Muscle layer of colon (tissue), 2 donors: ENCODE data around the gene OR8G1.
"Not testable (repeated sequence)": the region's sequence is repeated elsewhere in the genome, so short reads cannot be mapped to it uniquely, and the experiment has no call there.

Experiments
- H3K27ac ChIP-seq: one replicate; pipeline ENCODE4 v1.7.0; 2013; ENCODE audit warnings: low read depth, mild to moderate bottlenecking, low read length, moderate library complexity
- H3K27me3 ChIP-seq, 2 donors: one replicate each; pipeline ENCODE4 v1.7.0; 2013; ENCODE audit warnings: low read length in 2 of 2, mild to moderate bottlenecking in 2 of 2; ENCODE audit not compliant: insufficient read depth in 2 of 2, control insufficient read depth in 1 of 2
- H3K36me3 ChIP-seq: one replicate; pipeline ENCODE4 v1.7.0; 2013; ENCODE audit warnings: mild to moderate bottlenecking, low read length; ENCODE audit not compliant: insufficient read depth
- H3K4me1 ChIP-seq: one replicate; pipeline ENCODE4 v1.7.0; 2013; ENCODE audit warnings: mild to moderate bottlenecking, low read length; ENCODE audit not compliant: insufficient read depth
- H3K4me3 ChIP-seq, 2 donors: one replicate each; pipeline ENCODE4 v1.7.0; 2013; ENCODE audit warnings: low read length in 2 of 2, low read depth in 1 of 2, mild to moderate bottlenecking in 1 of 2, moderate library complexity in 1 of 2
- H3K9ac ChIP-seq: one replicate; pipeline ENCODE4 v1.7.0; 2013; ENCODE audit warnings: low read length
- H3K9me3 ChIP-seq: one replicate; pipeline ENCODE4 v1.7.0; 2013; ENCODE audit warnings: mild to moderate bottlenecking, low read length
- donor health status: abdominal sarcoma.
- donor health status: Adenocarcinoma of cecum.

OR8G1 gene

GRCh38 chr11:124249869-124250268 lies 9.0 kb downstream of the OR8G1 start:
- not testable (repeated sequence) for H3K27me3 ChIP-seq, H3K9me3 ChIP-seq, H3K9ac ChIP-seq, H3K27ac ChIP-seq, H3K4me1 ChIP-seq, H3K4me3 ChIP-seq, H3K36me3 ChIP-seq

DNA sequence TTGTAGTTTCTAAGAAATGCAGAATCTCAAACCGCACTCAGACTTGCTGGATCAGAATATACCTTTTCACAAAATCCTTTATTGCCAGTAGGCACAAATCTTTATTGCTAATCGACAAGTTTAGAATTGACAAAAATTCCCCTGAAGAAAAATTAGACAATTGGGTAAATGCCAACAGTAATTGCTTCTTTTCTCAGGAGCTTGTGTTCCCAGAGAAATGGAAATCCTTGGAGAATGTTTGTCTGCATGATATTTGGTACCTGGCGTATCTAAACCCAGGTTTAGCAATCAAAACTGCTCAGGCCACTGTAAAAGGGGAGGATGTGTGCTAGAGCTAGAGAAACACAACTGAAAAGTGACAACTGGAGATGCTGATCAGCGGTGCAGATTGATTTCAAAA lies 15.2 kb downstream of the OR8G1 start, which contains the start of gene OR8G5:
OR8G5 (plus strand) TSS at position 301 of the 400 bp plus-strand sequence. CDS start 8,556 bp downstream, outside the sequence.
- Histone ChIP-seq H3K4me1 (no peaks in the 10 kb centered on the region), H3K27ac (no peak within 1 kb of the TSS), H3K36me3 (no peaks in the 10 kb centered on the region), H3K27me3 (no peaks in the 10 kb centered on the region), H3K4me3 (no peak within 1 kb of the TSS), H3K9me3 (no peaks in the 10 kb centered on the region), H3K9ac (no peak within 1 kb of the TSS)

GRCh38 chr11:124265041-124265440 lies 24.1 kb downstream of the OR8G1 start:
- H3K9me3 ChIP-seq, H3K36me3 ChIP-seq, H3K27me3 ChIP-seq, H3K27ac ChIP-seq, H3K9ac ChIP-seq, H3K4me1 ChIP-seq, H3K4me3 ChIP-seq: not testable (repeated sequence)

GRCh38 chr11:124270886-124271285 lies 30.0 kb downstream of the OR8G1 start:
- H3K27me3 ChIP-seq, H3K4me1 ChIP-seq, H3K27ac ChIP-seq, H3K36me3 ChIP-seq, H3K9ac ChIP-seq, H3K9me3 ChIP-seq, H3K4me3 ChIP-seq: not testable (repeated sequence)

DNA sequence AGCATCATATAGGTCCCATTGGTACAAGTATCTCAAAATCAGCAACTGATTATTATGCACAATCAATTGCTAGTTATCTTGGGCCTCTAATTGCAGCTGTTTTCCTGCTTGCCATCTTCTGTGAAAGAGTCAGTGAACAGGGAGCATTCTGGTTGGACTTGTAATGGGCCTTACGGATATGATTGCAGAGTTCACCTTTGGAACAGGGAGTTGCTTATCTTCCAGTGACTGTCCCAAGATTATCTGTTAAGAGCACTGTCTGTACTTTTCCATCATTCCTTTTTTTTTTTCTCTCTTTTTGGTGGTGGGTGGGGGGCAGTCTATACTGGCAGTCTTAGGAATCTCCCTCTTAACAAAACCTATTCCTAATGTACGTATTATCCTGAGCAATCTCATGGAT lies 33.1 kb downstream of the OR8G1 start:
- no peak overlapping the region for H3K27ac ChIP-seq
- no peaks in the 10 kb centered on the region for H3K9me3 ChIP-seq
- no peaks in the 10 kb centered on the region for H3K27me3 ChIP-seq
- H3K9ac ChIP-seq: no peak overlapping the region
- no peaks in the 10 kb centered on the region for H3K4me1 ChIP-seq
- no peaks in the 10 kb centered on the region for H3K36me3 ChIP-seq
- H3K4me3 ChIP-seq: no peak overlapping the region

DNA sequence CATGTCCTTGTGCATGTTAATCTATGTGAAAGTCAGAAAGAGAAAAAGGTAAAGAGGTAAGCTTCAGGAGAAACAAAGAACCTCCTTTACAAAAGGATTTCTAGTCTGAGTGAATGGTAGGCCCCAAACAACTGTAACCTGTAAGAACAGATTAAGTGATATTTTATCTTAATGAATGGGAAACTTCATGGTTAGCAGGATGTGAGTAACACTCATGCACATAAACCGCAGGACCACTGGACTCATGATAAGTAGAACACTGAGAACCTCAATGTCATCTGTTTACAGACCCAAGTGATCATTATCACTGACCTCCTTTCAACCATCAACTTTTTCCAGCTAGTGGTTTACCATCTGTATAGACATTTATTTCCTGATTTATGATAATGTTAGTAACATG lies 35.2 kb downstream of the OR8G1 start:
- H3K4me3 ChIP-seq: no peak overlapping the region
- H3K36me3 ChIP-seq: no peaks in the 10 kb centered on the region
- H3K27ac ChIP-seq: no peak overlapping the region
- no peak overlapping the region for H3K9ac ChIP-seq
- H3K4me1 ChIP-seq: no peaks in the 10 kb centered on the region
- H3K27me3 ChIP-seq: no peaks in the 10 kb centered on the region
- no peaks in the 10 kb centered on the region for H3K9me3 ChIP-seq

DNA sequence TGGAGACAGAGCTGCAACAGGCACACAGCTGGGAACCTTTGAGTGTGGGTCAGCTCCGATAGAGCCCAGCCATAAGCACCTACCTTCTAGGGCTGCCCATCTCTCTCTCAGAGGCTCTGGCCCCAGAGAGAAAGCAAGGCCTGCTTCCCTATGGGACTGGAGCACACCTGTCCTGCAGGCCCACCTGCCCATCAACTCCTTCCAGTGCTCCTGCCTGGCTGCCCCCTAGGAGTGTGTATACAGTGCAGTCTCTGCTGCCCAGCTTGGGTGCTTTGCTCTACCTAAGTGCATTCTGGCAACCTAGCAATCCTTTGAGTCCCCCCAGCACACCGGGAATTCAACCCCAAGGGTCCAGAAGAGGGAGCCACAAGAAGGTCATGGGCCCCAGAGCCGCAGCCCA lies 36.3 kb downstream of the OR8G1 start:
- Histone ChIP-seq H3K27me3 (no peaks in the 10 kb centered on the region), H3K4me3 (no peak overlapping the region), H3K9me3 (no peaks in the 10 kb centered on the region), H3K27ac (no peak overlapping the region), H3K4me1 (no peaks in the 10 kb centered on the region), H3K36me3 (no peaks in the 10 kb centered on the region), H3K9ac (no peak overlapping the region)

DNA sequence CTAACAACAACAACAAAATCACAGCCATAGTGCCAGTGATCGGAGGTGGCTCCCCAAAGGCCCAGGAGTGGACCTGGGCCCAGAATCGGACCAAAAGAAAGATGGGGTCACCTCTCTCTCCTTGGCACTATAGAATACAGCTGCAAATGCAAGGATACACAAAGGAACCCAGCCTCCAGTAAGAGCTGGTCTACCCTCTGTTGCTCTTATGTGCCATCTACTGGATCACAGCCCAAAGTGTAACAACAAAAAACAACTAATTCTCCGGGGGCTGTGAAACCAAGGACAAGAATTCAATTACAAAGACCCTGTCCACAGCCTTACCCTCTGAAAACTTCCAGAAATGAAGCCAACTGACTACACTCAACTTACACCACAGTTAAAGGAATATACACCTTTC lies 36.9 kb downstream of the OR8G1 start:
- Histone ChIP-seq H3K36me3 (no peaks in the 10 kb centered on the region), H3K27me3 (no peaks in the 10 kb centered on the region), H3K4me3 (no peak overlapping the region), H3K9me3 (no peaks in the 10 kb centered on the region), H3K27ac (no peak overlapping the region), H3K4me1 (no peaks in the 10 kb centered on the region), H3K9ac (no peak overlapping the region)

- Histone ChIP-seq H3K36me3 (no peaks in the 10 kb centered on the region), H3K4me3 (no peak overlapping the region), H3K27ac (no peak overlapping the region), H3K9ac (no peak overlapping the region), H3K9me3 (no peaks in the 10 kb centered on the region), H3K4me1 (no peaks in the 10 kb centered on the region), H3K27me3 (no peaks in the 10 kb centered on the region)
Measured at GRCh38 chr11:124278261-124278660, 37.4 kb downstream of the OR8G1 start.

- H3K9me3 ChIP-seq: no peaks in the 10 kb centered on the region
- no peaks in the 10 kb centered on the region for H3K36me3 ChIP-seq
- H3K27me3 ChIP-seq: no peaks in the 10 kb centered on the region
- H3K27ac ChIP-seq: no peak overlapping the region
- H3K4me3 ChIP-seq: no peak overlapping the region
- no peaks in the 10 kb centered on the region for H3K4me1 ChIP-seq
- H3K9ac ChIP-seq: no peak overlapping the region
Measured at GRCh38 chr11:124285610-124286344, 44.9 kb downstream of the OR8G1 start.

DNA sequence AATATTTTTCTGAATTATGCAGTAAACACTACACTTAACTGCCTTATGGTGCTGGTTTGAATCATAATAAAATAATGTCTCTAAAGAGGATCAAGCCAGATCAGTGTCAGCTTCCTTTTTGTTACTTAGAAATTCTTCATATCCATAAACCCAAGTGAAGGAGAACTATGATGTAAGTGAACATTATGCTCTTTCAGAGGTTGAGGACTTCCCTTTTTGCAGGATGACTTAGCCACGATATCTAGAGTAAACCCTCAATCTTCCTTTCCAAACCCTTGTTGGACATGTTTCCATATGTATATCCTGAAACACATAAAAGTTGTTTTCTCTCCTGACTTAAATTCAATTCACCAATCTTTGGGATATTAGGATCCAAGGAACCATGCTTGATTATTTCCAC lies 53.8 kb downstream of the OR8G1 start:
- Histone ChIP-seq H3K36me3 (no peaks in the 10 kb centered on the region), H3K9me3 (no peaks in the 10 kb centered on the region), H3K27ac (no peak overlapping the region), H3K9ac (no peak overlapping the region), H3K27me3 (no peaks in the 10 kb centered on the region), H3K4me3 (no peak overlapping the region), H3K4me1 (no peaks in the 10 kb centered on the region)

- H3K4me3 ChIP-seq: no peak overlapping the region
- no peaks in the 10 kb centered on the region for H3K27me3 ChIP-seq
- H3K4me1 ChIP-seq: no peaks in the 10 kb centered on the region
- no peaks in the 10 kb centered on the region for H3K36me3 ChIP-seq
- no peaks in the 10 kb centered on the region for H3K9me3 ChIP-seq
- no peak overlapping the region for H3K27ac ChIP-seq
- no peak overlapping the region for H3K9ac ChIP-seq
Measured at GRCh38 chr11:124296016-124296415, 55.1 kb downstream of the OR8G1 start.
